ENCODE data around the gene CTSE.

Gene CTSE

DNA sequence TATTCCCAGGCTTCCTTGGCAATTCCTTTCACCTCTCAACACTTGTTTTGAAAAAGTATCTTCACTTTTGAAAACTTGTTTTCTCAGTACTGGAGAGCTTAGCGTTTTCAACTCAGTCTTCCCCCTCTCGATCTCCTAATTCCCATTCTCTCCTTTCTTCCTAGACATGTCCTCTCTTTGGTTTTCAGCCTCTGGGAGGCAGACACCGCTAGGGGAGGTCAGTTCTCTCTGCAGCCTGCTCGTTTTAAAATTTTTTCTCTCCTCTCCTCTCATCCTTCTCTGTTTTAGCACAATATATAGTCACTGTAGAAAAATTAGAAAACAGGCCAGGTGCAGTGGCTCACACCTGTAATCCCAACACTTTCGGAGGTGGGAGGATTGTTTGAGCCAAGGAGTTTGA lies 16.6 kb upstream of the CTSE start:
- TF ChIP-seq, protein P1, sequence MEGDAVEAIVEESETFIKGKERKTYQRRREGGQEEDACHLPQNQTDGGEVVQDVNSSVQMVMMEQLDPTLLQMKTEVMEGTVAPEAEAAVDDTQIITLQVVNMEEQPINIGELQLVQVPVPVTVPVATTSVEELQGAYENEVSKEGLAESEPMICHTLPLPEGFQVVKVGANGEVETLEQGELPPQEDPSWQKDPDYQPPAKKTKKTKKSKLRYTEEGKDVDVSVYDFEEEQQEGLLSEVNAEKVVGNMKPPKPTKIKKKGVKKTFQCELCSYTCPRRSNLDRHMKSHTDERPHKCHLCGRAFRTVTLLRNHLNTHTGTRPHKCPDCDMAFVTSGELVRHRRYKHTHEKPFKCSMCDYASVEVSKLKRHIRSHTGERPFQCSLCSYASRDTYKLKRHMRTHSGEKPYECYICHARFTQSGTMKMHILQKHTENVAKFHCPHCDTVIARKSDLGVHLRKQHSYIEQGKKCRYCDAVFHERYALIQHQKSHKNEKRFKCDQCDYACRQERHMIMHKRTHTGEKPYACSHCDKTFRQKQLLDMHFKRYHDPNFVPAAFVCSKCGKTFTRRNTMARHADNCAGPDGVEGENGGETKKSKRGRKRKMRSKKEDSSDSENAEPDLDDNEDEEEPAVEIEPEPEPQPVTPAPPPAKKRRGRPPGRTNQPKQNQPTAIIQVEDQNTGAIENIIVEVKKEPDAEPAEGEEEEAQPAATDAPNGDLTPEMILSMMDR (IDR thresholded peaks at IDR 0.05; ENCODE audit: extremely low read depth, insufficient read depth, missing control alignments): no peak
- in situ Hi-C loops (cut with MboI; ENCODE audit: low pct_unique_long_range_greater_than_20kb, low sequenced_read_pairs, unreplicated experiment): no loop called here
- no peak for DNase-seq (ENCODE audit: low spot score)

DNA sequence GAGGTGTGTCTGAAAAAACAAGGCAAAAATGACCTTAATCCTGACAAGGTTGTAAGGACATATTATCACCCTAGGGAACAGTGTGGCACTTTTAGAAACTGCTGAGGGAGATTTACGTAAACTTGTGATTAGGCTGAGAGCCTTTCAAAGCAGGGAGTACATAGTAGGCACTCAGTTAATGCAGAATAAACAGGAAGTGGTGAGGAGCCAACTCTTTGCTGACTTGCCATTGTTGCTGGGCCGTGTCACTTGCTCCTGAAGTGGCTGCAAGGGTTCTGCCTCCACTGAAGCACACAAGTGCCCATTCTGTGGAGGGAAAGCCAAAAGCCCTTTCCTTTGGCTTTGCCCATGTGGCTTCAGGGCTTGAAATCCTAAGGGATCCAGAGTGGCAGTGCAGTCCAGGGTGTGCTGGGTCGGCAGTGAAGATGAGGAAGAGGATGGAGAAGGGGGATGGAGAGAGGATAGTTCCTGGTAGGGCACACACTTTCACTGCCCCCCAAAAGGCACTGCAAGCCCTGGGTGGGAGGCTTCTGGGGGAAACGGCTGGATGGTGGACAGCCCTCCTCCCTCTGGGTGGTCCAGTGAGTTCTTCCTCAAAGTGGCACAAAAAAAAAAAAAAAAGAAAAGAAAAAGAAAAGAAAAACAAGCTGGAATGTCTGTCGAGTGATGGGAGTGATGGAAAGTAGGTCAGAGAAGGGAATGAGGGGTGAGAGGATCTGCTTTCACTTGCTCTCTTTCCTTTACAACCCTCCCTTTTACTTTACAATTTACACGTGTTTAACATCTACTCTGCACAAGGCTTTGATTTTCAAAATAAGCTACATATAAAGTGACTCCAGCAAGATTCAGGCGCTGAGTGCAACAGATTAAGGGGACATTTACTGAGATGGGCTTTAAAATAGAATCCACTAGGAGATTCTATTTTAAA lies 15.6 kb upstream of the CTSE start:
- in situ Hi-C loops (cut with MboI; ENCODE audit: low pct_unique_long_range_greater_than_20kb, low sequenced_read_pairs, unreplicated experiment): no loop called here
- TF ChIP-seq, protein P1 (IDR thresholded peaks at IDR 0.05; ENCODE audit: extremely low read depth, insufficient read depth, missing control alignments): no peak
- no peak for DNase-seq (ENCODE audit: low spot score)

DNA sequence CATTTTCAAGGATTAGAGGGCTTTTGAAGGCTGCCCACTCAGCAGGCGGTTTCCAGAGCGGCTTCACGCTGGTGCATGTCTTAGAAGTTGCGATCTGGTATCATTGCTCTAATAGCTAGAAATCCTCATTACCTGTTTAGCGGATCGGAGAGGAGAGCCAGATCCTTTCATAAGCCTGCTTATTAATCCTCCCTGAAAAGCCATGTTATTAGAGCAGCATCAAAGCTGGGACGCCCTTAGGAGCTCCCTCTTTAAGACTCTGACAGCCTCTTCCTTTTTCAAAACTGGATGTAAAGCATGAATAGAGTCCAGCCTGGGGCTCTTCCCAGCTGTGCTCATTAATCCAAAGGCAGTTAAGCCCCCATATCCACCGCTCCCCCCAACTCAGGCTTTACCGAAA lies 13.9 kb upstream of the CTSE start:
- TF ChIP-seq, protein P1 (IDR thresholded peaks at IDR 0.05; ENCODE audit: extremely low read depth, insufficient read depth, missing control alignments): no peak
- DNase-seq (ENCODE audit: low spot score): no peak
- in situ Hi-C loops (cut with MboI; ENCODE audit: low pct_unique_long_range_greater_than_20kb, low sequenced_read_pairs, unreplicated experiment): no loop called here

DNA sequence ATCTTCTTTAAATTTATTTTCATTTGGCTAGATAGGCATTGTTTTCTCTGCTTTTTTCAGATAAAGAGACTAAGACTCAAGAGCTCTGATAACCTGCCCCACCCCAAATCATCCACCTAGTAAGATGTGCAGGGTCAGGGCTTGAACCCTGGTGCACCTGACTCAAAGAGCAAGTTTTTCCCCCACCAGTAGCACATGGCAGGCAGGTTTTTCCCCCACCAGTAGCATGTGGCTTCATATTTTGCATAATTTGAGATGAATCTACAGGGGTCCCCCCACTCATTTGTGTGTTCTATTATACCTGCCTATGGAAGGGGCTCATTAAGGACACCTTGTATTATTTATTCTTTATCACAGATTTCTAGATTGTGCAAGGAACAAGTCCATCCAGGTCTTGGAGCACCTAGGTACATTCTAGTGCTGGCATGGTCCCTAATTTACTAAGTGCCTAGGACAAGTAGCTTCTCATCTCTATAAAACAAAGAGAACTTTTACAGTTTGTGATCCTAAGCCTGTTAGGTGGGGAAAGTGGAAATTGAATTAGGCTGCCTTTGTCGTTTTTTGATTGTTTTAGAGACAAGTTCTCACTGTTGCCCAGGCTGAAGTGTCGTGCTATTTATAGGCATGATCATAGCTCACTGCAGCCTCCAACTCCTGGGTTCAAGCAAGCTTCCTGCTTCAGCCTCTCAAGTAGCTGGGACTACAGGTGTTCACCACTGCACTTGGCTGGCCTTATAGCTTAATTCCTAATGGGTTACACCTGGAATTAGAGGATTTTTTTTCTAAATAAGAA lies 13.2 kb upstream of the CTSE start:
- in situ Hi-C loops (cut with MboI; ENCODE audit: low pct_unique_long_range_greater_than_20kb, low sequenced_read_pairs, unreplicated experiment): no loop called here
- DNase-seq (ENCODE audit: low spot score): no peak
- TF ChIP-seq, protein P1 (IDR thresholded peaks at IDR 0.05; ENCODE audit: extremely low read depth, insufficient read depth, missing control alignments): no peak

DNA sequence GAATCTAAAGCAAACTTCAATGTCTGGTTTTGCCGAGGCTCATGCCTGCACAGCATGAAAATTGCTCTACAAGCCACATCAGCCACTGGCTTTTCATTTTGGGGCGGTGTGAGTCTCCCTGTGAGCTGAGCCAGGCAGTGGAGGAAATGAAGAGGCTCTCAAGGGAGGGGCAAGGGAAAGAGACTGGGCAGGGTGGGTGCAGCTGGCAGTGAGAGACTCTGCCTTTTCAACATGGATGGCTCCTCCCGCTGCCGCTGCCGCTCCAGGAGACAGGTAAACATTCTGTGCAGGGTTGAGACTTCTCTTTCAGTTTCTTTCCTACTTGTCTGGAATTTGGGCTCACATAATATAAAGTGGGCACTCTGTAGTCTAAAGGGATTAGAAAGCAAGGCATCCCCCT lies 11.3 kb upstream of the CTSE start:
- DNase-seq (ENCODE audit: low spot score): no peak
- in situ Hi-C loops (cut with MboI; ENCODE audit: low pct_unique_long_range_greater_than_20kb, low sequenced_read_pairs, unreplicated experiment): no loop called here
- TF ChIP-seq, protein P1 (IDR thresholded peaks at IDR 0.05; ENCODE audit: extremely low read depth, insufficient read depth, missing control alignments): no peak

DNA sequence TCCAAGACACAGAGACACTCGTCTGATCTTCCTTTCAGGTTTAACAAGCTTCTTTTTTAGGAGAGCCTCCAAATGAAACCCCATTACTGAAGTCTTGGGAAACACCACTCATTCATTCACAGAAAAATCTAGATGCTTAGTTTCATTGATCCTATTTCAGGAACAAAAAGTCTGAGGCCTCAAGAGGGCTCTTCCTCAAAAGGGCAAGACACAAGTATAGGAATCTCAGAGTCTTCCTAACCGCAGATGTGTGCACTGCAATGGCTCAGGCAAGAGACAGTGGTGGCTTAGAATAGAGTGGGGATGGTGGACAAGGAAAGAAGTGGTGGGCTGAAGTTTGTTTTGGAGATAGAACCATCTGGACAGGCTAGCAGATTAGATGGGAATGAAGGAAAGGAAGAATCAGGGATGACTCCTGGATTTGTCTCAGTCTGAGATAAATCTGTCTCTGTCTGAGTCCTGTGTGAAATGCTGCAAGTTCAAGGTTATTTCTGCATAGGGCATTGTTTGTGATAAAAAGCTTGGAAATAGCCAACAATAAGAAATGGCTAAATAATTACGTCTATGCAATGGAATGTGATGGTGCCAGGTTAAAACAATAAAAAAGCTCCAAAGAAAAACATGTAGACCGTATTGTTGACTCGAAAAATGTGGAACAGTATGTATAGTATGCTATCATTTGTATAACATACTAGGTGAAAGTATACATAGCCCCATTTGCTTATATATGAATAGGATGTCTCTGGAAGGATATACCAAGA lies 8.9 kb upstream of the CTSE start:
- TF ChIP-seq, protein P1 (IDR thresholded peaks at IDR 0.05; ENCODE audit: extremely low read depth, insufficient read depth, missing control alignments): no peak
- in situ Hi-C loops (cut with MboI; ENCODE audit: low pct_unique_long_range_greater_than_20kb, low sequenced_read_pairs, unreplicated experiment): no loop called here
- DNase-seq (ENCODE audit: low spot score): no peak
